A549 (cell line): Measurements from ENCODE around the gene ANTXR1.

Experiments
- BHLHE40 ChIP-seq: IDR thresholded peaks from 2 replicates; pipeline ENCODE4 v1.6.1; 2012; ENCODE audit warnings: low read depth, low read length, inconsistent platforms
- CBX8 ChIP-seq: fragments of 200-600 bp; sonication (generic); IDR thresholded peaks from 2 replicates; pipeline ENCODE4 v1.6.1; 2016
- CEBPB ChIP-seq, 2 experiments: fragments of >200 bp in 1 of 2; sonication (Bioruptor Twin) in 1 of 2; formaldehyde crosslinking in 1 of 2; IDR thresholded peaks; 2 replicates each; pipeline ENCODE4 v1.6.1; 2012 to 2016
- CHD2 ChIP-seq: fragments of 150-350 bp; IDR thresholded peaks from 2 replicates; pipeline ENCODE4 v1.6.1; 2014; ENCODE audit warnings: low read length; ENCODE audit not compliant: partially characterized antibody
- CTCF ChIP-seq: fragments of >200 bp; sonication (Bioruptor Twin); formaldehyde crosslinking; IDR thresholded peaks from 3 replicates; pipeline ENCODE4 v1.5.1; 2016
- E2F6 ChIP-seq: IDR thresholded peaks from 2 replicates; pipeline ENCODE4 v1.6.1; 2012; ENCODE audit warnings: low read depth, borderline replicate concordance
- HOXA7 ChIP-seq: fragments of 250-450 bp; sonication (Bioruptor Pico); IDR thresholded peaks from 2 replicates; pipeline ENCODE4 v1.5.0; 2020; ENCODE audit warnings: mild to moderate bottlenecking, moderate library complexity
- KDM1A ChIP-seq: fragments of 200-600 bp; sonication (generic); IDR thresholded peaks from 2 replicates; pipeline ENCODE4 v1.6.1; 2016; ENCODE audit warnings: low read depth, mild to moderate bottlenecking
- MYC ChIP-seq: IDR thresholded peaks from 2 replicates; pipeline ENCODE4 v1.6.1; 2012; ENCODE audit warnings: mild to moderate bottlenecking, inconsistent platforms, low read length, improper control_type of control experiment, borderline replicate concordance
- POLR2A ChIP-seq: IDR thresholded peaks from 2 replicates; pipeline ENCODE4 v1.6.1; 2012; ENCODE audit warnings: mild to moderate bottlenecking, low read length
- RNF2 ChIP-seq: fragments of 200-600 bp; sonication (generic); IDR thresholded peaks from 2 replicates; pipeline ENCODE4 v1.6.1; 2016; ENCODE audit warnings: low read depth, mild to moderate bottlenecking, antibody characterized with exemption, moderate library complexity, borderline replicate concordance
- USF2 ChIP-seq: fragments of 450-650 bp; IDR thresholded peaks from 2 replicates; pipeline ENCODE4 v1.6.1; 2014; ENCODE audit warnings: antibody characterized with exemption
- ZNF302 ChIP-seq: fragments of 250-450 bp; sonication (Bioruptor Pico); IDR thresholded peaks from 2 replicates; pipeline ENCODE4 v1.9.0; 2021; ENCODE audit warnings: inconsistent platforms, mild to moderate bottlenecking, moderate library complexity
- ZSCAN20 ChIP-seq: fragments of 250-450 bp; sonication (Bioruptor Pico); IDR thresholded peaks from 2 replicates; pipeline ENCODE4 v1.8.0; 2022; ENCODE audit warnings: mild to moderate bottlenecking, moderate library complexity

- no peak for TF ChIP-seq CTCF
- no peak for TF ChIP-seq CHD2
- no peak for TF ChIP-seq ZNF302
- no peak for TF ChIP-seq CEBPB (IDR thresholded peaks at IDR 0.05)
- TF ChIP-seq BHLHE40 = no peak
- TF ChIP-seq RNF2 = no peak
- no peak for TF ChIP-seq MYC
- TF ChIP-seq USF2 = no peak
- TF ChIP-seq POLR2A = no peak
- TF ChIP-seq KDM1A = no peak
- no peak for TF ChIP-seq HOXA7 (CRISPR knock-in tag)
- no peak for TF ChIP-seq E2F6
- no peak for TF ChIP-seq ZSCAN20 (CRISPR knock-in tag)
- no peak for TF ChIP-seq CBX8
Observed at GRCh38 chr2:69192176-69192945, 179.4 kb downstream of the ANTXR1 start.
